NCI-H446 treated with DMSO at 0.1 percent for 48 hours (cell line): Measurements from ENCODE around the gene AQP9.

Source experiments
- DNase-seq: peaks from one replicate; lab custom pipeline; 2025; lab: John Stamatoyannopoulos, UW

Gene AQP9

GRCh38 chr15:58227706-58228543 is 89.7 kb downstream of the AQP9 start:
- no peak for DNase-seq

GRCh38 chr15:58228718-58229117 is 90.5 kb downstream of the AQP9 start:
- DNase-seq: no peak

- DNase-seq: no peak
Observed at GRCh38 chr15:58229297-58229768, 91.2 kb downstream of the AQP9 start.

DNA sequence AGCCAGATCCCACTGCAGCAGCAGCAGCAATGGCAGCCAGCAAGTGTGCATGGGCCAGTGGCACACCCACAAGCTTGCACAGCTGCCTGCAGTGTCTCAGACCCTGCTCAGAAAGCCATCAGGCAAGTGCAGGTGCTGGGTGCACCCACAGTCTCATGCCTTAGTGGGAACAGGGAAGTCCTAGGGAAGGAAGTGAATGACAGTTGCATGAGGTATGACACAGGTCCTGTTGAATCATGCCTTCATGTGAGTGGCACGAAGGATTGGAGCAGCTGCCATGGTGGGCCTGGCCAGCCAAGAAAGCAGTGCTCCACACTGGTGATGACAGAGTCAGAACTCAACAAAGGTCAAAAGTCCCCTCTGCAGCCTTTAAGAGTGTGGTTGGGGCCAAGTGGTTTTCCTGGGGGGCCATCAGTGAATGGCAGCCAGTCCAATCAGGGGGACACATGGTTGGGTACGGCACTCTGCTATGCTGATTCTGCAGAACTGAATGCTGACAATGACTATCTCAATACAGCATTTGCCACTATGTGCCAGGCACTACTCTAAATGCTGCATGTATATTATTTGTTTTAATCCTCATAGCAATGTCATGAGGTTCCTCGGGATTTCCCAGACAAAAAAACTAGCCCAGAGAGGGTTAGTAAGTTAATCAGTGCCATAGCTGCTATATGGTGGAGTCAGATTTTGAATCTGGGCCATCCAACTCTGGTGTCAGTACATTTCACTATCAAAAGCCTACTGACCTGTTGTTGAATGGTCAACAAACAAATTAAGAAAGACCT is 94.3 kb downstream of the AQP9 start:
- DNase-seq: no peak

GRCh38 chr15:58233341-58233740 is 95.2 kb downstream of the AQP9 start:
- DNase-seq: no peak
